Hepatocyte (in vitro differentiated cells): ENCODE data around the gene KIF23.

Experiments used
- EZH2 ChIP-seq: fragments of 200-600 bp; sonication (generic); IDR thresholded peaks from 2 replicates; pipeline ENCODE4 v1.6.1; 2016; ENCODE audit warnings: antibody characterized with exemption, mild to moderate bottlenecking, borderline replicate concordance
- TF ChIP-seq, protein P1 (sequence below): fragments of 200-600 bp; sonication (generic); IDR thresholded peaks from 2 replicates; pipeline ENCODE4 v1.5.1; 2016; ENCODE audit warnings: antibody characterized with exemption, mild to moderate bottlenecking; ENCODE audit not compliant: poor library complexity

DNA sequence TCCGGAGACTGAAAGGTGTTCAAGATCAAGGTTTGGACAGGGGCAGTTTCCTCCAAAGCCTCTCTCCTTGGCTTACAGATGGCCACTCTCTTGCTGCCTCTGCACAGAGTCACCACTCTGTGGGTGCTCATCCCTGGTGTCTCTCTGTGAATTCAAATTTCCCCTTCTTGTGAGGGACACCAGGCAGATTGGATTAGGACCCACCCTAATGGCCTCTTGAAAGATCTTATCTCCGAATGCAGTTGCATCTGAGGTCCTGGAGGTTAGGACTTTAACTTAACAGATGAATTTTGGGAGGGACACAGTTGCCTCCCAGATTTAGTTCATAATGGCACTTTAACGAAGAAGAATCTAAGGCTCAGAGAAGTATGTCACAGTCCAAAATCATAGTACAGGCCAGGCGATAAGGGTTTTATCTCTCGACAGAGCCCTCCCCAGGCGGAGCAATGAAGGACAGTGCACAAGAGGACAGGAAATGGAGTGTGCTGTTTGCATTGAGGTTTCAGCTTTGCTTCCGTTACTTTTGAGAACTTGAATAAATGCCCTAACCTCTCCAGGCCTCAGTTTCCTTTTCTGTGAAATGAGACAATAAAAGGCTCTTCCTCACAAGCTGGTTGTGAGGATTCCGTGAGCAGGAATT is 38.9 kb upstream of the KIF23 start:
- TF ChIP-seq, protein P1, sequence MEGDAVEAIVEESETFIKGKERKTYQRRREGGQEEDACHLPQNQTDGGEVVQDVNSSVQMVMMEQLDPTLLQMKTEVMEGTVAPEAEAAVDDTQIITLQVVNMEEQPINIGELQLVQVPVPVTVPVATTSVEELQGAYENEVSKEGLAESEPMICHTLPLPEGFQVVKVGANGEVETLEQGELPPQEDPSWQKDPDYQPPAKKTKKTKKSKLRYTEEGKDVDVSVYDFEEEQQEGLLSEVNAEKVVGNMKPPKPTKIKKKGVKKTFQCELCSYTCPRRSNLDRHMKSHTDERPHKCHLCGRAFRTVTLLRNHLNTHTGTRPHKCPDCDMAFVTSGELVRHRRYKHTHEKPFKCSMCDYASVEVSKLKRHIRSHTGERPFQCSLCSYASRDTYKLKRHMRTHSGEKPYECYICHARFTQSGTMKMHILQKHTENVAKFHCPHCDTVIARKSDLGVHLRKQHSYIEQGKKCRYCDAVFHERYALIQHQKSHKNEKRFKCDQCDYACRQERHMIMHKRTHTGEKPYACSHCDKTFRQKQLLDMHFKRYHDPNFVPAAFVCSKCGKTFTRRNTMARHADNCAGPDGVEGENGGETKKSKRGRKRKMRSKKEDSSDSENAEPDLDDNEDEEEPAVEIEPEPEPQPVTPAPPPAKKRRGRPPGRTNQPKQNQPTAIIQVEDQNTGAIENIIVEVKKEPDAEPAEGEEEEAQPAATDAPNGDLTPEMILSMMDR: no peak
- no peak for TF ChIP-seq EZH2
